ENCODE data around the gene ALG12. TPM values are rescaled to one million over a fixed set of nuclear protein-coding genes. Genes with fewer than 3 reads are reported as not detected.

ALG12 gene
- total RNA-seq, 2 donors from 2014 or later, result 11.7 to 13.6 TPM

GRCh38 chr22:49961601-49962011, 43.4 kb upstream of the ALG12 start:
- ATAC-seq (replicated peaks in 1 of 2), result peak; percentile 6 to 11
- H3K36me3 Mint-ChIP-seq (ENCODE audit: insufficient read depth in 2 of 2), result peaks cover 10 to 18% of the 10 kb centered on the region in 2 donors
- peaks cover 47% of the 10 kb centered on the region for H3K4me1 Mint-ChIP-seq (ENCODE audit: low read depth)

GRCh38 chr22:49961005-49961600, 42.9 kb upstream of the ALG12 start:
- H3K27ac Mint-ChIP-seq, result peak overlapping the region; percentile 92
- no peaks in the 10 kb centered on the region for H3K9me3 Mint-ChIP-seq
- H3K4me3 Mint-ChIP-seq, result peak overlapping the region; percentile 95 to 96
- H3K27me3 Mint-ChIP-seq (ENCODE audit: low read depth), result no peaks in the 10 kb centered on the region
- peaks cover 10 to 18% of the 10 kb centered on the region in 2 donors for H3K36me3 Mint-ChIP-seq (ENCODE audit: insufficient read depth in 2 of 2)
- peak in 1 of 2 donors; percentile 3 for ATAC-seq (replicated peaks in 1 of 2)
- peaks cover 43% of the 10 kb centered on the region for H3K4me1 Mint-ChIP-seq (ENCODE audit: low read depth)
- DNase-seq, result peak; percentile 53 to 66

More at GRCh38 chr22:49961601-49962011, 43.4 kb upstream of the ALG12 start:
- H3K27me3 Mint-ChIP-seq (ENCODE audit: low read depth), result no peaks in the 10 kb centered on the region
- no peaks in the 10 kb centered on the region for H3K9me3 Mint-ChIP-seq
- H3K27ac Mint-ChIP-seq, result peak overlapping the region; percentile 92
- DNase-seq, result peak in 1 of 2 donors; percentile 63
- H3K4me3 Mint-ChIP-seq, result peak overlapping the region; percentile 95 to 96

- H3K4me1 Mint-ChIP-seq (ENCODE audit: low read depth), result peaks cover 36% of the 10 kb centered on the region
- ATAC-seq (replicated peaks in 1 of 2), result peak; percentile 74 to 76
- peak; percentile 92 to 94 for DNase-seq
- H3K27me3 Mint-ChIP-seq (ENCODE audit: low read depth), result no peaks in the 10 kb centered on the region
- H3K36me3 Mint-ChIP-seq (ENCODE audit: insufficient read depth in 2 of 2), result peaks cover 10 to 18% of the 10 kb centered on the region in 2 donors
- H3K9me3 Mint-ChIP-seq, result no peaks in the 10 kb centered on the region
- H3K27ac Mint-ChIP-seq, result peak within 1 kb of the TSS; percentile 92
- H3K4me3 Mint-ChIP-seq, result peak within 1 kb of the TSS; percentile 95 to 96
These were observed 42.1 kb upstream of the ALG12 start, which contains the start of gene PIM3 for GRCh38 chr22:49960159-49961004. TSS of gene PIM3 (plus strand) at chr22:49960772. CDS start at chr22:49960948, 176 bp downstream.

GRCh38 chr22:49959782-49960158, 41.5 kb upstream of the ALG12 start:
- Mint-ChIP-seq H3K27ac (peak overlapping the region; percentile 92), H3K9me3 (no peaks in the 10 kb centered on the region), H3K4me3 (peak overlapping the region; percentile 91), H3K27me3 (ENCODE audit: low read depth) (no peaks in the 10 kb centered on the region), H3K4me1 (ENCODE audit: low read depth) (peaks cover 30% of the 10 kb centered on the region), H3K36me3 (ENCODE audit: insufficient read depth in 2 of 2) (peaks cover 10 to 17% of the 10 kb centered on the region in 2 donors)
- DNase-seq (peak; percentile 58 to 62), ATAC-seq (replicated peaks in 1 of 2) (peak in 1 of 2 donors; percentile 12)

- Mint-ChIP-seq H3K9me3 (no peaks in the 10 kb centered on the region), H3K36me3 (ENCODE audit: insufficient read depth in 2 of 2) (peaks cover 8 to 13% of the 10 kb centered on the region in 2 donors), H3K27ac (peak overlapping the region; percentile 92), H3K27me3 (ENCODE audit: low read depth) (no peaks in the 10 kb centered on the region), H3K4me1 (ENCODE audit: low read depth) (peaks cover 24% of the 10 kb centered on the region), H3K4me3 (peak overlapping the region; percentile 91)
- DNase-seq (no peak), ATAC-seq (replicated peaks in 1 of 2) (no peak)
These were observed 40.9 kb upstream of the ALG12 start for GRCh38 chr22:49958931-49959781.

GRCh38 chr22:49958366-49958921, 40.2 kb upstream of the ALG12 start:
- no peak for ATAC-seq (replicated peaks in 1 of 2)
- no peaks in the 10 kb centered on the region for H3K27me3 Mint-ChIP-seq (ENCODE audit: low read depth)
- H3K36me3 Mint-ChIP-seq (ENCODE audit: insufficient read depth in 2 of 2), result peaks cover 4 to 6% of the 10 kb centered on the region in 2 donors
- peaks cover 17% of the 10 kb centered on the region for H3K4me1 Mint-ChIP-seq (ENCODE audit: low read depth)
- H3K27ac Mint-ChIP-seq, result no peak overlapping the region
- no peak for DNase-seq
- H3K4me3 Mint-ChIP-seq, result peak overlapping the region; percentile 91
- no peaks in the 10 kb centered on the region for H3K9me3 Mint-ChIP-seq

GRCh38 chr22:49957826-49958365, 39.7 kb upstream of the ALG12 start:
- H3K27me3 Mint-ChIP-seq (ENCODE audit: low read depth), result no peaks in the 10 kb centered on the region
- peak overlapping the region in 1 of 2 donors; percentile 42 for H3K4me3 Mint-ChIP-seq
- peaks cover 4 to 5% of the 10 kb centered on the region in 2 donors for H3K36me3 Mint-ChIP-seq (ENCODE audit: insufficient read depth in 2 of 2)
- H3K9me3 Mint-ChIP-seq, result no peaks in the 10 kb centered on the region
- ATAC-seq (replicated peaks in 1 of 2), result no peak
- DNase-seq, result no peak
- no peak overlapping the region for H3K27ac Mint-ChIP-seq
- peaks cover 15% of the 10 kb centered on the region for H3K4me1 Mint-ChIP-seq (ENCODE audit: low read depth)

GRCh38 chr22:49956914-49957825, 38.9 kb upstream of the ALG12 start:
- Mint-ChIP-seq H3K27ac (no peak overlapping the region), H3K4me1 (ENCODE audit: low read depth) (peaks cover 15% of the 10 kb centered on the region), H3K36me3 (ENCODE audit: insufficient read depth in 2 of 2) (peaks cover 4 to 5% of the 10 kb centered on the region in 2 donors), H3K9me3 (no peaks in the 10 kb centered on the region), H3K27me3 (ENCODE audit: low read depth) (no peaks in the 10 kb centered on the region), H3K4me3 (no peak overlapping the region)
- ATAC-seq (replicated peaks in 1 of 2) (no peak), DNase-seq (no peak)

- no peaks in the 10 kb centered on the region for H3K9me3 Mint-ChIP-seq
- DNase-seq (no peak), ATAC-seq (replicated peaks in 1 of 2) (no peak)
- no peaks in the 10 kb centered on the region for H3K27me3 Mint-ChIP-seq (ENCODE audit: low read depth)
- no peaks in the 10 kb centered on the region for H3K36me3 Mint-ChIP-seq (ENCODE audit: insufficient read depth in 2 of 2)
- H3K27ac Mint-ChIP-seq, result no peak overlapping the region
- no peak overlapping the region for H3K4me3 Mint-ChIP-seq
- peaks cover 15% of the 10 kb centered on the region for H3K4me1 Mint-ChIP-seq (ENCODE audit: low read depth)
These were observed 38.2 kb upstream of the ALG12 start for GRCh38 chr22:49956418-49956770.

GRCh38 chr22:49955581-49956417, 37.6 kb upstream of the ALG12 start:
- H3K27me3 Mint-ChIP-seq (ENCODE audit: low read depth), result no peaks in the 10 kb centered on the region
- no peak overlapping the region for H3K27ac Mint-ChIP-seq
- DNase-seq, result no peak
- H3K4me3 Mint-ChIP-seq, result no peak overlapping the region
- no peaks in the 10 kb centered on the region for H3K36me3 Mint-ChIP-seq (ENCODE audit: insufficient read depth in 2 of 2)
- peaks cover 15% of the 10 kb centered on the region for H3K4me1 Mint-ChIP-seq (ENCODE audit: low read depth)
- no peak for ATAC-seq (replicated peaks in 1 of 2)
- H3K9me3 Mint-ChIP-seq, result no peaks in the 10 kb centered on the region

- Mint-ChIP-seq H3K27ac (no peak overlapping the region), H3K27me3 (ENCODE audit: low read depth) (no peaks in the 10 kb centered on the region), H3K9me3 (no peaks in the 10 kb centered on the region), H3K4me3 (no peak overlapping the region), H3K36me3 (ENCODE audit: insufficient read depth in 2 of 2) (no peaks in the 10 kb centered on the region), H3K4me1 (ENCODE audit: low read depth) (peaks cover 15% of the 10 kb centered on the region)
- no peak for ATAC-seq (replicated peaks in 1 of 2)
- DNase-seq, result no peak
These were observed 36.8 kb upstream of the ALG12 start for GRCh38 chr22:49954991-49955580.
